Endothelial cell of umbilical vein (primary cell): ENCODE data around the gene ADCY9. TPM values are rescaled to one million over a fixed set of nuclear protein-coding genes. Genes with fewer than 3 reads are reported as not detected.

Source experiments
- BruUV-seq: library from RNA; stranded (reverse); fragments of 400-500 nt; replicated peaks from 2 replicates; lab custom pipeline; 2021; lab: Mats Ljungman, UMichigan
- CTCF ChIA-PET: fragments of 300-600, 350-600 bp; sonication (Branson Sonifier 250); formaldehyde crosslinking; loops from one replicate; lab custom pipeline; 2021; ENCODE audit warnings: antibody characterized with exemption, inconsistent platforms; lab: Charles Lee
- POLR2A ChIA-PET: fragments of 300-600, 350-600 bp; sonication (Branson Sonifier 250); formaldehyde crosslinking; loops from one replicate; lab custom pipeline; 2021; ENCODE audit warnings: antibody characterized with exemption, inconsistent platforms; lab: Charles Lee
- DNase-seq: peaks from one replicate; pipeline ENCODE4 v3.0.0-alpha.2; 2011; ENCODE audit warnings: low read depth, low spot score
- FAIRE-seq: peaks from 2 replicates; lab custom pipeline; 2011; peaks lifted over from hg19 to GRCh38; lab: Jason Lieb, UNC
- H2AFZ ChIP-seq: 2 replicates; pipeline ENCODE4 v1.6.0; 2012; ENCODE audit warnings: low read depth, low read length, control low read depth, inconsistent platforms
- H3K27ac ChIP-seq: 2 replicates; pipeline ENCODE4 v1.5.1; 2011; ENCODE audit warnings: low read depth, mild to moderate bottlenecking, control low read depth, low read length, moderate library complexity; ENCODE audit not compliant: insufficient read depth
- H3K27me3 ChIP-seq, 2 experiments: 2 replicates each; pipeline versions ENCODE4 v1.6.0 to v1.6.1; 2011; ENCODE audit warnings: low read length in 2 of 2, mixed read lengths in 1 of 2; ENCODE audit not compliant: control insufficient read depth in 2 of 2, insufficient read depth in 2 of 2
- H3K36me3 ChIP-seq, 2 experiments: 2 replicates in 1 of 2; 3 replicates in 1 of 2; pipeline ENCODE4 v1.5.1; 2011; ENCODE audit warnings: low read length in 2 of 2, mild to moderate bottlenecking in 1 of 2, moderate library complexity in 1 of 2; ENCODE audit not compliant: control insufficient read depth in 2 of 2, insufficient read depth in 2 of 2; ENCODE audit errors: extremely low read depth in 1 of 2
- H3K4me1 ChIP-seq: 3 replicates; pipeline ENCODE4 v1.5.1; 2011; ENCODE audit warnings: mild to moderate bottlenecking, low read length; ENCODE audit not compliant: control insufficient read depth, insufficient read depth; ENCODE audit errors: extremely low read depth
- H3K4me2 ChIP-seq: 2 replicates; pipeline ENCODE4 v1.6.1; 2011; ENCODE audit warnings: low read length, control low read depth, mixed read lengths; ENCODE audit not compliant: insufficient read depth
- H3K4me3 ChIP-seq, 3 experiments: fragments of 200-600 bp in 1 of 3; sonication (generic), shearing (Covaris generic) in 1 of 3; replicated peaks in 1 of 3; 2 replicates each; pipeline ENCODE4 v1.5.1; 2011 to 2016; ENCODE audit warnings: control low read depth in 3 of 3, low read length in 3 of 3, mild to moderate bottlenecking in 2 of 3, inconsistent platforms in 1 of 3, low read depth in 1 of 3, moderate library complexity in 1 of 3; ENCODE audit not compliant: insufficient read depth in 1 of 3
- H3K79me2 ChIP-seq: 2 replicates; pipeline ENCODE4 v1.6.0; 2012; ENCODE audit warnings: low read length, inconsistent platforms; ENCODE audit not compliant: control insufficient read depth, insufficient read depth
- H3K9ac ChIP-seq: replicated peaks from 2 replicates; pipeline ENCODE3; 2011; ENCODE audit warnings: low read length, control low read depth; ENCODE audit not compliant: insufficient read depth; ENCODE audit errors: extremely low read depth
- H3K9me1 ChIP-seq: replicated peaks from 3 replicates; pipeline ENCODE4 v1.6.0; 2011; ENCODE audit warnings: mild to moderate bottlenecking, low read length; ENCODE audit not compliant: control insufficient read depth, insufficient read depth; ENCODE audit errors: extremely low read depth
- H3K9me3 ChIP-seq: replicated peaks from 2 replicates; pipeline ENCODE4 v1.5.1; 2012; ENCODE audit warnings: low read length, inconsistent platforms; ENCODE audit not compliant: control insufficient read depth, insufficient read depth
- H4K20me1 ChIP-seq: replicated peaks from 2 replicates; pipeline ENCODE3; 2011; ENCODE audit warnings: mild to moderate bottlenecking, low read length; ENCODE audit not compliant: control insufficient read depth, insufficient read depth; ENCODE audit errors: extremely low read depth
- CTCF ChIP-seq, 2 donors: IDR thresholded peaks; 1 replicate in 1 of 2; 2 replicates in 1 of 2; pipeline ENCODE4 v1.5.1; 2011; ENCODE audit warnings: low read length in 2 of 2, mild to moderate bottlenecking in 2 of 2, moderate library complexity in 2 of 2, control low read depth in 1 of 2, inconsistent platforms in 1 of 2, low read depth in 1 of 2; ENCODE audit not compliant: insufficient read depth in 1 of 2; ENCODE audit errors: extremely low read depth in 1 of 2
- EZH2 ChIP-seq: IDR thresholded peaks from 2 replicates; pipeline ENCODE4 v1.6.1; 2012; ENCODE audit warnings: borderline replicate concordance, low read depth, mild to moderate bottlenecking, moderate library complexity, low read length, inconsistent platforms; ENCODE audit not compliant: severe bottlenecking
- FOS ChIP-seq: IDR thresholded peaks from 2 replicates; pipeline ENCODE4 v1.6.1; 2011; ENCODE audit warnings: mild to moderate bottlenecking, low read length, moderate library complexity, borderline replicate concordance; ENCODE audit not compliant: insufficient read depth
- GATA2 ChIP-seq: IDR thresholded peaks from 2 replicates; pipeline ENCODE4 v1.7.0; 2011; ENCODE audit warnings: low read depth, mild to moderate bottlenecking, moderate library complexity, mixed read lengths, low read length; ENCODE audit not compliant: insufficient read length, insufficient read depth
- JUN ChIP-seq: IDR thresholded peaks from 2 replicates; pipeline ENCODE4 v1.6.1; 2011; ENCODE audit warnings: borderline replicate concordance, low read depth; ENCODE audit not compliant: insufficient read length, insufficient read depth
- MAX ChIP-seq: IDR thresholded peaks from 2 replicates; pipeline ENCODE4 v1.6.1; 2011; ENCODE audit not compliant: insufficient read depth, insufficient read length
- MYC ChIP-seq: IDR thresholded peaks from one replicate; pipeline ENCODE4 v1.6.1; 2011; ENCODE audit warnings: mild to moderate bottlenecking, low read depth, low read length
- POLR2A ChIP-seq: IDR thresholded peaks from 2 replicates; pipeline ENCODE4 v1.6.1; 2012; ENCODE audit warnings: low read depth, mild to moderate bottlenecking, control low read depth, low read length
- POLR2AphosphoS5 ChIP-seq: IDR thresholded peaks from 2 replicates; pipeline ENCODE4 v1.6.1; 2012; ENCODE audit warnings: low read depth, mild to moderate bottlenecking, control low read depth, low read length, moderate library complexity; ENCODE audit not compliant: insufficient read depth
- dilution Hi-C: fragments of 300-500 bp; cut with MboI; formaldehyde crosslinking; loops from one replicate; pipeline ENCODE4 v1.15.0; 2019; ENCODE audit warnings: low sequenced_read_pairs; ENCODE audit not compliant: extremely low pct_ligation_motif_present
- intact Hi-C: fragments of 100-400 bp; cut with micrococcal nuclease; formaldehyde crosslinking; loops from one replicate; pipeline ENCODE4 v1.10.0; 2022
- polyA plus RNA-seq, 4 experiments: library from polyadenylated mRNA; depleted of rRNA in 3 of 4; stranded (reverse) in 3 of 4; unstranded in 1 of 4; fragments of >200 nt; gene quantifications; 2 replicates each; pipeline versions ENCODE4 v1.2.1 to v1.2.3, GENCODE V29; 2011 to 2012; ENCODE audit warnings: missing spikeins in 1 of 4
- total RNA-seq: library from RNA; stranded (reverse); gene quantifications from 2 replicates; pipeline ENCODE4 v1.2.3, GENCODE V29; 2021

Gene ADCY9
- total and polyA plus RNA-seq, 2 donors (not counting 3 experiments of a cell fraction or from before 2014, with no cell fraction given) = 6.8 to 14.0 TPM

GRCh38 chr16:4159726-4160125 lies 43.5 kb upstream of the ADCY9 start:
- FAIRE-seq (no peak), DNase-seq (no peak)
- dilution Hi-C loops = no loop called here
- H3K4me3 ChIP-seq = no peak overlapping the region
- CTCF ChIA-PET = interaction anchor here (1.4 to 2.0 kb wide), 3 partner anchors 12 to 177 kb away, joined by 4 to 5 read pairs (median 5); no protein-coding TSS in a partner anchor
- H3K4me2 ChIP-seq = no peak overlapping the region
- H3K9me1 ChIP-seq = no peaks in the 10 kb centered on the region
- H3K36me3 ChIP-seq = no peaks in the 10 kb centered on the region
- H3K27ac ChIP-seq = no peak overlapping the region
- POLR2A ChIA-PET = no interaction called here
- no peak overlapping the region for H2AFZ ChIP-seq
- no peaks in the 10 kb centered on the region for H4K20me1 ChIP-seq
- no peak overlapping the region for H3K9ac ChIP-seq
- TF ChIP-seq FOS (no peak), POLR2A (no peak), POLR2AphosphoS5 (no peak), JUN (no peak), MYC (no peak), GATA2 (no peak), MAX (no peak), EZH2 (no peak), CTCF (IDR thresholded peaks at IDR 0.05; ENCODE audit: extremely low read depth in 1 of 2, insufficient read depth in 1 of 2, low read depth in 1 of 2, low read length in 2 of 2) (no peak)
- H3K9me3 ChIP-seq = no peaks in the 10 kb centered on the region
- no peaks in the 10 kb centered on the region for H3K27me3 ChIP-seq
- no peaks in the 10 kb centered on the region for H3K4me1 ChIP-seq
- BruUV-seq = no TSS peak
- no peaks in the 10 kb centered on the region for H3K79me2 ChIP-seq
- intact Hi-C loops = no loop called here
